Endothelial cell of umbilical vein (primary cell): ENCODE results near the gene TEKTIP1. TPM values are rescaled to one million over a fixed set of nuclear protein-coding genes. Genes with fewer than 3 reads are reported as not detected.

Experiments used
- BruUV-seq: library from RNA; stranded (reverse); fragments of 400-500 nt; replicated peaks from 2 replicates; lab custom pipeline; 2021; lab: Mats Ljungman, UMichigan
- CTCF ChIA-PET: fragments of 300-600, 350-600 bp; sonication (Branson Sonifier 250); formaldehyde crosslinking; loops from one replicate; lab custom pipeline; 2021; ENCODE audit warnings: antibody characterized with exemption, inconsistent platforms; lab: Charles Lee
- POLR2A ChIA-PET: fragments of 300-600, 350-600 bp; sonication (Branson Sonifier 250); formaldehyde crosslinking; loops from one replicate; lab custom pipeline; 2021; ENCODE audit warnings: antibody characterized with exemption, inconsistent platforms; lab: Charles Lee
- DNase-seq: peaks from one replicate; pipeline ENCODE4 v3.0.0-alpha.2; 2011; ENCODE audit warnings: low read depth, low spot score
- FAIRE-seq: peaks from 2 replicates; lab custom pipeline; 2011; peaks lifted over from hg19 to GRCh38; lab: Jason Lieb, UNC
- H2AFZ ChIP-seq: 2 replicates; pipeline ENCODE4 v1.6.0; 2012; ENCODE audit warnings: low read depth, low read length, control low read depth, inconsistent platforms
- H3K27ac ChIP-seq: 2 replicates; pipeline ENCODE4 v1.5.1; 2011; ENCODE audit warnings: low read depth, mild to moderate bottlenecking, control low read depth, low read length, moderate library complexity; ENCODE audit not compliant: insufficient read depth
- H3K27me3 ChIP-seq, 2 experiments: 2 replicates each; pipeline versions ENCODE4 v1.6.0 to v1.6.1; 2011; ENCODE audit warnings: low read length in 2 of 2, mixed read lengths in 1 of 2; ENCODE audit not compliant: control insufficient read depth in 2 of 2, insufficient read depth in 2 of 2
- H3K36me3 ChIP-seq, 2 experiments: 2 replicates in 1 of 2; 3 replicates in 1 of 2; pipeline ENCODE4 v1.5.1; 2011; ENCODE audit warnings: low read length in 2 of 2, mild to moderate bottlenecking in 1 of 2, moderate library complexity in 1 of 2; ENCODE audit not compliant: control insufficient read depth in 2 of 2, insufficient read depth in 2 of 2; ENCODE audit errors: extremely low read depth in 1 of 2
- H3K4me1 ChIP-seq: 3 replicates; pipeline ENCODE4 v1.5.1; 2011; ENCODE audit warnings: mild to moderate bottlenecking, low read length; ENCODE audit not compliant: control insufficient read depth, insufficient read depth; ENCODE audit errors: extremely low read depth
- H3K4me2 ChIP-seq: 2 replicates; pipeline ENCODE4 v1.6.1; 2011; ENCODE audit warnings: low read length, control low read depth, mixed read lengths; ENCODE audit not compliant: insufficient read depth
- H3K4me3 ChIP-seq, 3 experiments: fragments of 200-600 bp in 1 of 3; sonication (generic), shearing (Covaris generic) in 1 of 3; replicated peaks in 1 of 3; 2 replicates each; pipeline ENCODE4 v1.5.1; 2011 to 2016; ENCODE audit warnings: control low read depth in 3 of 3, low read length in 3 of 3, mild to moderate bottlenecking in 2 of 3, inconsistent platforms in 1 of 3, low read depth in 1 of 3, moderate library complexity in 1 of 3; ENCODE audit not compliant: insufficient read depth in 1 of 3
- H3K79me2 ChIP-seq: 2 replicates; pipeline ENCODE4 v1.6.0; 2012; ENCODE audit warnings: low read length, inconsistent platforms; ENCODE audit not compliant: control insufficient read depth, insufficient read depth
- H3K9ac ChIP-seq: replicated peaks from 2 replicates; pipeline ENCODE3; 2011; ENCODE audit warnings: low read length, control low read depth; ENCODE audit not compliant: insufficient read depth; ENCODE audit errors: extremely low read depth
- H3K9me1 ChIP-seq: replicated peaks from 3 replicates; pipeline ENCODE4 v1.6.0; 2011; ENCODE audit warnings: mild to moderate bottlenecking, low read length; ENCODE audit not compliant: control insufficient read depth, insufficient read depth; ENCODE audit errors: extremely low read depth
- H3K9me3 ChIP-seq: replicated peaks from 2 replicates; pipeline ENCODE4 v1.5.1; 2012; ENCODE audit warnings: low read length, inconsistent platforms; ENCODE audit not compliant: control insufficient read depth, insufficient read depth
- H4K20me1 ChIP-seq: replicated peaks from 2 replicates; pipeline ENCODE3; 2011; ENCODE audit warnings: mild to moderate bottlenecking, low read length; ENCODE audit not compliant: control insufficient read depth, insufficient read depth; ENCODE audit errors: extremely low read depth
- CTCF ChIP-seq, 2 donors: IDR thresholded peaks; 1 replicate in 1 of 2; 2 replicates in 1 of 2; pipeline ENCODE4 v1.5.1; 2011; ENCODE audit warnings: low read length in 2 of 2, mild to moderate bottlenecking in 2 of 2, moderate library complexity in 2 of 2, control low read depth in 1 of 2, inconsistent platforms in 1 of 2, low read depth in 1 of 2; ENCODE audit not compliant: insufficient read depth in 1 of 2; ENCODE audit errors: extremely low read depth in 1 of 2
- EZH2 ChIP-seq: IDR thresholded peaks from 2 replicates; pipeline ENCODE4 v1.6.1; 2012; ENCODE audit warnings: borderline replicate concordance, low read depth, mild to moderate bottlenecking, moderate library complexity, low read length, inconsistent platforms; ENCODE audit not compliant: severe bottlenecking
- MAX ChIP-seq: IDR thresholded peaks from 2 replicates; pipeline ENCODE4 v1.6.1; 2011; ENCODE audit not compliant: insufficient read depth, insufficient read length
- POLR2A ChIP-seq: IDR thresholded peaks from 2 replicates; pipeline ENCODE4 v1.6.1; 2012; ENCODE audit warnings: low read depth, mild to moderate bottlenecking, control low read depth, low read length
- dilution Hi-C: fragments of 300-500 bp; cut with MboI; formaldehyde crosslinking; loops from one replicate; pipeline ENCODE4 v1.15.0; 2019; ENCODE audit warnings: low sequenced_read_pairs; ENCODE audit not compliant: extremely low pct_ligation_motif_present
- intact Hi-C: fragments of 100-400 bp; cut with micrococcal nuclease; formaldehyde crosslinking; loops from one replicate; pipeline ENCODE4 v1.10.0; 2022
- polyA plus RNA-seq, 4 experiments: library from polyadenylated mRNA; depleted of rRNA in 3 of 4; stranded (reverse) in 3 of 4; unstranded in 1 of 4; fragments of >200 nt; gene quantifications; 2 replicates each; pipeline versions ENCODE4 v1.2.1 to v1.2.3, GENCODE V29; 2011 to 2012; ENCODE audit warnings: missing spikeins in 1 of 4
- small RNA-seq: library from RNA; depleted of rRNA; stranded (forward); fragments of <200 nt; gene quantifications from one replicate; pipeline ENCODE3, GENCODE V24; 2012; ENCODE audit warnings: low replicate concordance, low read depth; ENCODE audit not compliant: insufficient read depth, insufficient read length
- total RNA-seq: library from RNA; stranded (reverse); gene quantifications from 2 replicates; pipeline ENCODE4 v1.2.3, GENCODE V29; 2021

The TEKTIP1 gene
- total and polyA plus RNA-seq, 2 donors (not counting 3 experiments of a cell fraction or from before 2014, with no cell fraction given): 0.73 TPM; not detected in 1

GRCh38 chr19:3593156-3593555 is 54.2 kb downstream of the TEKTIP1 start:
- H3K4me3 ChIP-seq: no peak overlapping the region
- no peaks in the 10 kb centered on the region for H3K9me3 ChIP-seq
- H3K9me1 ChIP-seq: no peaks in the 10 kb centered on the region
- DNase-seq (no peak), FAIRE-seq (no peak)
- intact Hi-C loops: no loop called here
- no peaks in the 10 kb centered on the region for H4K20me1 ChIP-seq
- BruUV-seq: no TSS peak
- dilution Hi-C loops: no loop called here
- ChIA-PET POLR2A (no interaction called here), CTCF (no interaction called here)
- no peak overlapping the region for H2AFZ ChIP-seq
- H3K4me1 ChIP-seq: no peaks in the 10 kb centered on the region
- TF ChIP-seq MAX (no peak), CTCF (IDR thresholded peaks at IDR 0.05; ENCODE audit: extremely low read depth in 1 of 2, insufficient read depth in 1 of 2, low read depth in 1 of 2, low read length in 2 of 2) (peak in 1 of 2 donors; percentile 7), POLR2A (no peak), EZH2 (no peak)
- no peaks in the 10 kb centered on the region for H3K36me3 ChIP-seq
- H3K9ac ChIP-seq: no peak overlapping the region
- H3K79me2 ChIP-seq: no peaks in the 10 kb centered on the region
- H3K27me3 ChIP-seq: peaks cover 0 to 2% of the 10 kb centered on the region in 2 experiments
- H3K27ac ChIP-seq: no peak overlapping the region
- H3K4me2 ChIP-seq: no peak overlapping the region

Small RNA genes lying within 50 kb of the gene (small RNA-seq; reads per million reads assigned to genes)
- gene AC005786.1 (not detected), gene RF00212 (not detected)

Other genes starting within 250 kb of the TEKTIP1 start
- gene NFIC, start 172.6 kb upstream of the TEKTIP1 start, total RNA-seq: 131 and 133 TPM in 2 replicates
- gene NFIC, start 172.6 kb upstream of the TEKTIP1 start, polyA plus RNA-seq: 8.5 and 11.4 TPM in 2 replicates
- not detected in 2 replicates for gene SMIM24, start 58.6 kb upstream of the TEKTIP1 start, total RNA-seq
- not detected in 2 replicates for gene SMIM24, start 58.6 kb upstream of the TEKTIP1 start, polyA plus RNA-seq
- not detected in 2 replicates for gene SMIM44, start 55.7 kb upstream of the TEKTIP1 start, total RNA-seq
- gene SMIM44, start 55.7 kb upstream of the TEKTIP1 start, polyA plus RNA-seq: not detected in 2 replicates
- gene DOHH, start 38.5 kb upstream of the TEKTIP1 start, total RNA-seq: 14.8 and 15.2 TPM in 2 replicates
- gene DOHH, start 38.5 kb upstream of the TEKTIP1 start, polyA plus RNA-seq: 8.0 and 8.7 TPM in 2 replicates
- gene FZR1, start 32.9 kb upstream of the TEKTIP1 start, total RNA-seq: 60.4 and 60.5 TPM in 2 replicates
- 35.9 and 45.0 TPM in 2 replicates for gene FZR1, start 32.9 kb upstream of the TEKTIP1 start, polyA plus RNA-seq
- gene MFSD12, start 18.4 kb downstream of the TEKTIP1 start, total RNA-seq: 78.9 and 80.4 TPM in 2 replicates
- gene MFSD12, start 18.4 kb downstream of the TEKTIP1 start, polyA plus RNA-seq: 51.7 and 66.9 TPM in 2 replicates
- gene HMG20B, start 33.8 kb downstream of the TEKTIP1 start, total RNA-seq: 98.0 and 98.2 TPM in 2 replicates
- 53.2 and 63.9 TPM in 2 replicates for gene HMG20B, start 33.8 kb downstream of the TEKTIP1 start, polyA plus RNA-seq
- gene GIPC3, start 46.3 kb downstream of the TEKTIP1 start, total RNA-seq: 6.6 and 7.1 TPM in 2 replicates
- 1.9 and 2.2 TPM in 2 replicates for gene GIPC3, start 46.3 kb downstream of the TEKTIP1 start, polyA plus RNA-seq
- 2.9 and 3.4 TPM in 2 replicates for gene TBXA2R, start 67.7 kb downstream of the TEKTIP1 start, total RNA-seq
- gene TBXA2R, start 67.7 kb downstream of the TEKTIP1 start, polyA plus RNA-seq: 2.4 TPM in 2 replicates
- 36.1 and 36.4 TPM in 2 replicates for gene CACTIN, start 87.6 kb downstream of the TEKTIP1 start, total RNA-seq
- gene CACTIN, start 87.6 kb downstream of the TEKTIP1 start, polyA plus RNA-seq: 29.7 and 31.8 TPM in 2 replicates
- 79.5 and 82.2 TPM in 2 replicates for gene PIP5K1C, start 161.3 kb downstream of the TEKTIP1 start, total RNA-seq
- 31.6 and 37.4 TPM in 2 replicates for gene PIP5K1C, start 161.3 kb downstream of the TEKTIP1 start, polyA plus RNA-seq
- gene TJP3, start 169.2 kb downstream of the TEKTIP1 start, total RNA-seq: not detected in 2 replicates
- gene TJP3, start 169.2 kb downstream of the TEKTIP1 start, polyA plus RNA-seq: 0.10 TPM in 1 of 2 replicates, not detected in the other
- 23.4 and 24.3 TPM in 2 replicates for gene APBA3, start 222.5 kb downstream of the TEKTIP1 start, total RNA-seq
- gene APBA3, start 222.5 kb downstream of the TEKTIP1 start, polyA plus RNA-seq: 25.1 and 41.7 TPM in 2 replicates
- 67.5 and 76.3 TPM in 2 replicates for gene MRPL54, start 223.5 kb downstream of the TEKTIP1 start, total RNA-seq
- 80.2 and 93.1 TPM in 2 replicates for gene MRPL54, start 223.5 kb downstream of the TEKTIP1 start, polyA plus RNA-seq
- not detected in 2 replicates for gene RAX2, start 233.1 kb downstream of the TEKTIP1 start, total RNA-seq
- gene RAX2, start 233.1 kb downstream of the TEKTIP1 start, polyA plus RNA-seq: not detected in 2 replicates
- gene MATK, start 247.2 kb downstream of the TEKTIP1 start, total RNA-seq: not detected in 2 replicates
- gene MATK, start 247.2 kb downstream of the TEKTIP1 start, polyA plus RNA-seq: not detected in 2 replicates